ENCODE measurements around the gene MAPKAPK2. TPM values are rescaled to one million over a fixed set of nuclear protein-coding genes. Genes with fewer than 3 reads are reported as not detected.

MAPKAPK2 gene
- total RNA-seq, 6 donors from 2014 or later = 64.8 to 135 (median 84.3) TPM

DNA sequence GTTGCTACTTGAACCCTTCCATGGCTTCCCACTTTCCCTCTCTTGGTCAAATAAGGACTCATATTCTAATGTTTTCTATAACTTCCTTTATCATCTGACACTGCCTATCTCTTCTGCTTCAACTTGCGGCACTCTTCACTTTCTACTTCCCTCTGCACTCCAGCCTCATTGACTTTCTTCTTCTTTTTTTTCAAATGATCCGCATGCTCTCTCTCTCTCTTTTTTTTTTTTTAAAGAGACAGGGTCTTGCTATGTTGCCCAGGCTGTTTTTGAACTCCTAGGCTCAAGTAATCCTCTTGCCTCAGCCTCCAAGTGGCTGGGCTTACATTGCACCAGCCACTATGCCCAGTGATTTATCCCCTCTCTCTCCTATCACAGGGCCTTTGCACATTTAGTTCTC lies 94.9 kb downstream of the MAPKAPK2 start:
- no peaks in the 10 kb centered on the region for H3K27me3 ChIP-seq
- ATAC-seq (ENCODE audit: low FRiP score in 2 of 2) = peak in 1 of 2 donors; percentile 54
- H3K9me3 ChIP-seq = no peaks in the 10 kb centered on the region
- WGBS, 2 donors = 59 to 62% methylated on average over 2 of the region's 2 CpGs
- H3K27ac ChIP-seq = no peak overlapping the region
- TF ChIP-seq POLR2AphosphoS5 (IDR thresholded peaks at IDR 0.05) (no peak), POLR2A (IDR thresholded peaks at IDR 0.05) (no peak), EP300 (IDR thresholded peaks at IDR 0.05) (no peak)
- TF ChIP-seq, protein P1, sequence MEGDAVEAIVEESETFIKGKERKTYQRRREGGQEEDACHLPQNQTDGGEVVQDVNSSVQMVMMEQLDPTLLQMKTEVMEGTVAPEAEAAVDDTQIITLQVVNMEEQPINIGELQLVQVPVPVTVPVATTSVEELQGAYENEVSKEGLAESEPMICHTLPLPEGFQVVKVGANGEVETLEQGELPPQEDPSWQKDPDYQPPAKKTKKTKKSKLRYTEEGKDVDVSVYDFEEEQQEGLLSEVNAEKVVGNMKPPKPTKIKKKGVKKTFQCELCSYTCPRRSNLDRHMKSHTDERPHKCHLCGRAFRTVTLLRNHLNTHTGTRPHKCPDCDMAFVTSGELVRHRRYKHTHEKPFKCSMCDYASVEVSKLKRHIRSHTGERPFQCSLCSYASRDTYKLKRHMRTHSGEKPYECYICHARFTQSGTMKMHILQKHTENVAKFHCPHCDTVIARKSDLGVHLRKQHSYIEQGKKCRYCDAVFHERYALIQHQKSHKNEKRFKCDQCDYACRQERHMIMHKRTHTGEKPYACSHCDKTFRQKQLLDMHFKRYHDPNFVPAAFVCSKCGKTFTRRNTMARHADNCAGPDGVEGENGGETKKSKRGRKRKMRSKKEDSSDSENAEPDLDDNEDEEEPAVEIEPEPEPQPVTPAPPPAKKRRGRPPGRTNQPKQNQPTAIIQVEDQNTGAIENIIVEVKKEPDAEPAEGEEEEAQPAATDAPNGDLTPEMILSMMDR (IDR thresholded peaks at IDR 0.05) = no peak
- no peaks in the 10 kb centered on the region for H3K4me1 ChIP-seq
- no peak overlapping the region for H3K4me3 ChIP-seq
- no peak for DNase-seq
- H3K36me3 ChIP-seq = no peaks in the 10 kb centered on the region

DNA sequence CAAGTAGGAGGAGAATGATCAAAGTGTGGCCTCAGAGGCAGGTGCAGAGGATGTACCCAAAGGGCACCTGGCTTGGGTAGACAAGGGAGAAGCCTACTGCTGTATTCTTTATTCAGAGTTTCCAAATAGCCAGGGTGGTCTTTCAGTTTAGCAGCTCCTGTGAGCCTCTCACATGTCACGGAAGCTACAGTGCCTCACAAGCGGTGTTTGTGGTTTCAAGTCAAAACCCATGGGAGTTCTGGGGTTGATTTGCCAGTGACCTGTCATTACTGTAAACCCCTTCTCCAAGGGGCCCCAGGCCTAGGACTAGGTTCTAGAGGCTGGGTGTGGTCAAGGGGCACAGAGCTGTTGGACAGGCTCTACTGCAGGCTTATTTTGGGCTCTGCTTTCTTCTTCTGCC lies 97.7 kb downstream of the MAPKAPK2 start:
- H3K9me3 ChIP-seq = no peaks in the 10 kb centered on the region
- ATAC-seq (ENCODE audit: low FRiP score in 2 of 2) = no peak
- WGBS, 2 donors = 79 to 81% methylated on average over 2 of the region's 2 CpGs
- H3K36me3 ChIP-seq = no peaks in the 10 kb centered on the region
- H3K4me1 ChIP-seq = peaks cover 0 to 3% (median 0%) of the 10 kb centered on the region in 4 donors
- H3K27ac ChIP-seq = no peak overlapping the region
- DNase-seq = no peak
- H3K4me3 ChIP-seq = no peak overlapping the region
- TF ChIP-seq EP300 (IDR thresholded peaks at IDR 0.05) = no peak
- TF ChIP-seq POLR2A (IDR thresholded peaks at IDR 0.05) = no peak
- TF ChIP-seq POLR2AphosphoS5 (IDR thresholded peaks at IDR 0.05) = no peak
- TF ChIP-seq, protein P1 (IDR thresholded peaks at IDR 0.05) = no peak
- H3K27me3 ChIP-seq = no peaks in the 10 kb centered on the region

DNA sequence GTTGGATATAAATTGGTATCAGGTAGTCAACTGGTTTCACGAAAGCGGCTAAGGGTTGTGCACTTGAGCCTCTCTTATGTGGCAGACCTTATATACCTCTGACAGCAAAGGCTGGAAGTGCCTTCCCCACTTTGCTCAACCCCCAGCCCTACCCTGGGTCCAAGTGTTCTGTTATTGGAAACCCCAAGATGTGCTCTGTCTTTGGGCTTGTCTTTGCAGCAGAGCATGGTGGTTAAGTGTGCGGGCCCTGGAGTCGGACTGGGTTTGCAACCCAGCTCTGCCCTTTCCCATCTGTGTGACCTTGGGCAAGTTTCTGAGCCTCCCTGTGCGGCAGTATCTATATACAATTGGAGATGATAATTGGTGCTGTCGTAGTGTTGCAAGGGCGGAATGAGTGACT lies 98.8 kb downstream of the MAPKAPK2 start:
- DNase-seq (no peak), ATAC-seq (ENCODE audit: low FRiP score in 2 of 2) (no peak)
- peaks cover 0 to 3% (median 0%) of the 10 kb centered on the region in 4 donors for H3K4me1 ChIP-seq
- 80 to 81% methylated on average over 7 of the region's 7 CpGs for WGBS, 2 donors
- TF ChIP-seq EP300 (IDR thresholded peaks at IDR 0.05) = no peak
- no peak for TF ChIP-seq POLR2A (IDR thresholded peaks at IDR 0.05)
- TF ChIP-seq, protein P1 (IDR thresholded peaks at IDR 0.05) = no peak
- no peak for TF ChIP-seq POLR2AphosphoS5 (IDR thresholded peaks at IDR 0.05)
- no peak overlapping the region for H3K4me3 ChIP-seq
- no peaks in the 10 kb centered on the region for H3K36me3 ChIP-seq
- no peaks in the 10 kb centered on the region for H3K27me3 ChIP-seq
- no peak overlapping the region for H3K27ac ChIP-seq
- H3K9me3 ChIP-seq = no peaks in the 10 kb centered on the region

Small RNA genes within 50 kb of the gene (small RNA-seq; reads per million reads assigned to genes)
- 0 reads per million in 4 donors for gene RF00019

Other genes starting within 250 kb of the MAPKAPK2 start
- gene IKBKE, start 214.4 kb upstream of the MAPKAPK2 start, total RNA-seq = 10 to 100 TPM in 2 of 6 donors, 1 to 10 TPM in 4; 7.4 to 25.1 (median 9.2) TPM
- 10 to 100 TPM; 47.2 to 61.1 (median 54.9) TPM for gene RASSF5, start 177.4 kb upstream of the MAPKAPK2 start, total RNA-seq
- gene EIF2D, start 72.4 kb upstream of the MAPKAPK2 start, total RNA-seq = 10 to 100 TPM; 32.6 to 84.9 (median 45.4) TPM
- gene DYRK3, start 49.4 kb upstream of the MAPKAPK2 start, total RNA-seq = 10 to 100 TPM in 2 of 6 donors, 1 to 10 TPM in 4; 4.1 to 20.7 (median 7.0) TPM
- not detected for gene IL19, start 85.9 kb downstream of the MAPKAPK2 start, total RNA-seq
- gene IL10, start 87.6 kb downstream of the MAPKAPK2 start, total RNA-seq = 1 to 10 TPM in 4 of 6 donors, under 1 TPM in 2; 0.55 to 5.2 (median 3.3) TPM
- gene IL20, start 180.7 kb downstream of the MAPKAPK2 start, total RNA-seq = not detected
- gene IL24, start 212.5 kb downstream of the MAPKAPK2 start, total RNA-seq = under 1 TPM in 1 of 6 donors, not detected in 5; 0.24 TPM
- 10 to 100 TPM in 1 of 6 donors, 1 to 10 TPM in 5; 4.3 to 13.6 (median 7.2) TPM for gene FCMR, start 237.0 kb downstream of the MAPKAPK2 start, total RNA-seq

Measured in upper lobe of left lung (tissue), 6 donors.